GM19238 (cell line): ENCODE measurements around the gene HTR2A.
"Not testable (repeated sequence)": the region's sequence is repeated elsewhere in the genome, so short reads cannot be mapped to it uniquely, and the experiment has no call there.

ENCODE experiments used
- DNase-seq: peaks from one replicate; pipeline ENCODE4 v3.0.0; 2011; ENCODE audit warnings: low spot score; ENCODE audit not compliant: insufficient read length

Gene HTR2A

GRCh38 chr13:46812301-46812797, 84.5 kb downstream of the HTR2A start:
- DNase-seq: no peak

GRCh38 chr13:46810440-46810839, 86.4 kb downstream of the HTR2A start:
- DNase-seq: no peak

GRCh38 chr13:46804921-46805320, 91.9 kb downstream of the HTR2A start:
- DNase-seq: not testable (repeated sequence)

- DNase-seq: no peak
These were observed 92.5 kb downstream of the HTR2A start for GRCh38 chr13:46804391-46804815.

GRCh38 chr13:46803586-46803985, 93.3 kb downstream of the HTR2A start:
- DNase-seq: no peak

GRCh38 chr13:46801858-46802257, 95.0 kb downstream of the HTR2A start:
- DNase-seq: no peak

- DNase-seq: no peak
These were observed 97.7 kb downstream of the HTR2A start for GRCh38 chr13:46799139-46799538.

- no peak for DNase-seq
These were observed 99.2 kb downstream of the HTR2A start for GRCh38 chr13:46797501-46798237.

- peak; percentile 65 for DNase-seq
These were observed 100.1 kb downstream of the HTR2A start, which contains the start of gene ESD for GRCh38 chr13:46796515-46797474. Gene ESD, minus strand, starts transcription at chr13:46797161. Its CDS starts 5,748 bp downstream, at chr13:46791413.

GRCh38 chr13:46796129-46796514, 100.7 kb downstream of the HTR2A start:
- DNase-seq: no peak

- DNase-seq: no peak
These were observed 101.5 kb downstream of the HTR2A start for GRCh38 chr13:46795321-46795720.

- DNase-seq: no peak
These were observed 113.3 kb downstream of the HTR2A start for GRCh38 chr13:46783504-46783903.

- no peak for DNase-seq
These were observed 114.2 kb downstream of the HTR2A start for GRCh38 chr13:46782691-46783090.

GRCh38 chr13:46782066-46782465, 114.8 kb downstream of the HTR2A start:
- DNase-seq: no peak
